OCI-LY1 (cell line): Measurements from ENCODE around the gene FAM222B.

Experiments
- H2AFZ ChIP-seq: fragments of 200-600 bp; sonication (generic), shearing (Covaris generic); 2 replicates; pipeline ENCODE4 v1.6.0; 2014; ENCODE audit warnings: antibody characterized with exemption, mild to moderate bottlenecking, low read length
- H3F3A ChIP-seq: fragments of 200-600 bp; sonication (generic), shearing (Covaris generic); 2 replicates; pipeline ENCODE4 v1.6.0; 2014; ENCODE audit warnings: mild to moderate bottlenecking, antibody characterized with exemption, low read length, moderate library complexity; ENCODE audit not compliant: insufficient read depth
- H3K27ac ChIP-seq: fragments of 200-600 bp; sonication (generic); 2 replicates; pipeline ENCODE4 v1.5.1; 2014; ENCODE audit warnings: low read length, mixed run types, mild to moderate bottlenecking, low read depth; ENCODE audit not compliant: poor library complexity, severe bottlenecking
- H3K27me3 ChIP-seq: fragments of 200-600 bp; sonication (generic); 2 replicates; pipeline ENCODE4 v1.6.0; 2014; ENCODE audit warnings: antibody characterized with exemption, mild to moderate bottlenecking, low read length, moderate library complexity; ENCODE audit not compliant: insufficient read depth
- H3K36me3 ChIP-seq: fragments of 200-600 bp; sonication (generic); 2 replicates; pipeline ENCODE4 v1.6.1; 2014; ENCODE audit warnings: mild to moderate bottlenecking, antibody characterized with exemption, low read length, moderate library complexity, mixed read lengths; ENCODE audit not compliant: insufficient read depth
- H3K4me1 ChIP-seq: fragments of 200-600 bp; sonication (generic); 2 replicates; pipeline ENCODE4 v1.5.1; 2014; ENCODE audit warnings: mild to moderate bottlenecking, low read length, moderate library complexity; ENCODE audit not compliant: insufficient read depth, severe bottlenecking
- H3K4me2 ChIP-seq: fragments of 200-600 bp; sonication (generic), shearing (Covaris generic); 2 replicates; pipeline ENCODE4 v1.6.1; 2014; ENCODE audit warnings: low read length
- H3K4me3 ChIP-seq: fragments of 200-600 bp; sonication (generic); 2 replicates; pipeline ENCODE4 v1.5.1; 2014; ENCODE audit warnings: low read length, low read depth, mild to moderate bottlenecking, mixed read lengths; ENCODE audit not compliant: poor library complexity, severe bottlenecking
- H3K79me2 ChIP-seq: fragments of 200-600 bp; shearing (Covaris generic); 2 replicates; pipeline ENCODE4 v1.6.1; 2016; ENCODE audit warnings: mixed run types, low read length, mixed read lengths; ENCODE audit not compliant: insufficient read depth
- H3K9ac ChIP-seq: fragments of 200-600 bp; sonication (generic), shearing (Covaris generic); 2 replicates; pipeline ENCODE4 v1.6.1; 2014; ENCODE audit warnings: mild to moderate bottlenecking, low read length, mixed read lengths
- H3K9me2 ChIP-seq: fragments of 200-600 bp; sonication (generic), shearing (Covaris generic); 2 replicates; pipeline ENCODE4 v1.6.1; 2014; ENCODE audit warnings: low read depth, mild to moderate bottlenecking, low read length, mixed read lengths
- H3K9me3 ChIP-seq: fragments of 200-600 bp; shearing (Covaris generic); 2 replicates; pipeline ENCODE4 v1.6.1; 2014; ENCODE audit warnings: low read length, mixed read lengths
- H4K20me1 ChIP-seq: fragments of 200-600 bp; sonication (generic), shearing (Covaris generic); 2 replicates; pipeline ENCODE4 v1.6.0; 2016; ENCODE audit warnings: mild to moderate bottlenecking, low read length; ENCODE audit not compliant: insufficient read depth
- CTCF ChIP-seq: fragments of 200-600 bp; sonication (generic), shearing (Covaris generic); IDR thresholded peaks from 2 replicates; pipeline ENCODE4 v1.5.1; 2017; ENCODE audit warnings: mild to moderate bottlenecking, antibody characterized with exemption, low read length, moderate library complexity, mixed read lengths
- EZH2 ChIP-seq: fragments of 200-600 bp; sonication (generic), shearing (Covaris generic); IDR thresholded peaks from 2 replicates; pipeline ENCODE4 v1.8.0; 2017; ENCODE audit warnings: borderline replicate concordance, mixed run types, mild to moderate bottlenecking, antibody characterized with exemption, low read length, moderate library complexity, mixed read lengths

The FAM222B gene

GRCh38 chr17:28875848-28876550 lies 33.4 kb upstream of the FAM222B start:
- Histone ChIP-seq H3K4me3 (no peak overlapping the region), H3F3A (no peaks in the 10 kb centered on the region), H3K4me2 (no peak overlapping the region), H3K79me2 (no peaks in the 10 kb centered on the region), H3K27me3 (no peaks in the 10 kb centered on the region), H3K27ac (no peak overlapping the region), H3K9me3 (no peaks in the 10 kb centered on the region), H4K20me1 (no peaks in the 10 kb centered on the region), H2AFZ (no peak overlapping the region), H3K9ac (no peak overlapping the region), H3K4me1 (peaks cover 12% of the 10 kb centered on the region), H3K9me2 (no peaks in the 10 kb centered on the region), H3K36me3 (peaks cover 29% of the 10 kb centered on the region; the same call in 1 of the 2 replicates)
- TF ChIP-seq EZH2, result no peak
- TF ChIP-seq CTCF, result no peak

- no peak overlapping the region for H3K27ac ChIP-seq
- H3K27me3 ChIP-seq, result no peaks in the 10 kb centered on the region
- H3K9me3 ChIP-seq, result no peaks in the 10 kb centered on the region
- H3K9ac ChIP-seq, result no peak overlapping the region
- no peak overlapping the region for H3K4me2 ChIP-seq
- H3K4me1 ChIP-seq, result peaks cover 15% of the 10 kb centered on the region
- no peak overlapping the region for H3K4me3 ChIP-seq
- no peaks in the 10 kb centered on the region for H3K9me2 ChIP-seq
- peaks cover 17% of the 10 kb centered on the region; the same call in 1 of the 2 replicates for H3K36me3 ChIP-seq
- TF ChIP-seq CTCF (no peak), EZH2 (no peak)
- H4K20me1 ChIP-seq, result no peaks in the 10 kb centered on the region
- H3K79me2 ChIP-seq, result no peaks in the 10 kb centered on the region
- no peaks in the 10 kb centered on the region for H3F3A ChIP-seq
- no peak overlapping the region for H2AFZ ChIP-seq
Observed at GRCh38 chr17:28874750-28875149, 32.2 kb upstream of the FAM222B start.

DNA sequence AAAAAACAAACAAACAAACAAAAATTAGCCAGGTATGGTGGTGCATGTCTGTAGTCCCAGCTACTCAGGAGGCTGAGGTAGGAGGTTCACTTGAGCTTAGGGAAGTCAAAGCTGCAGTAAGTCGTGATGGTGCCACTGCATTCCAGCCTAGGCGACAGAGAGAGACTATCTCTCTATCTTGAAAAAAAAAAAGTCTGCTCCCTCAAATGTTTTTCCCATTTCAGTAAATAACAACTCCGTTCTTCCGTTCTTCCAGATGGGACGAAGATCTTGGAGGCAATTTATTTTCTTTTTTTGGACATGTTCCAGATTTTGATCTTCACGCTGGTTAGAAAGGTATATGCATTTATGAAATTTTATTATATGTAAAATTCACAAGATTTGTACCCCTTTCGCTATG lies 31.2 kb upstream of the FAM222B start:
- Histone ChIP-seq H4K20me1 (no peaks in the 10 kb centered on the region), H3K4me2 (no peak overlapping the region), H3K9me3 (no peaks in the 10 kb centered on the region), H3K4me1 (peaks cover 15% of the 10 kb centered on the region), H2AFZ (no peak overlapping the region), H3K4me3 (no peak overlapping the region), H3K9me2 (no peaks in the 10 kb centered on the region), H3K79me2 (no peaks in the 10 kb centered on the region), H3K27ac (no peak overlapping the region), H3F3A (no peaks in the 10 kb centered on the region), H3K9ac (no peak overlapping the region), H3K36me3 (peaks cover 10% of the 10 kb centered on the region; the same call in 1 of the 2 replicates), H3K27me3 (no peaks in the 10 kb centered on the region)
- no peak for TF ChIP-seq CTCF
- no peak for TF ChIP-seq EZH2
